DMS153 treated with DMSO at 0.1 percent for 48 hours (cell line): Measurements from ENCODE around the gene ULK3.

Source experiments
- DNase-seq: peaks from one replicate; lab custom pipeline; 2025; ENCODE audit not compliant: unreplicated experiment; lab: John Stamatoyannopoulos, UW

The ULK3 gene

DNA sequence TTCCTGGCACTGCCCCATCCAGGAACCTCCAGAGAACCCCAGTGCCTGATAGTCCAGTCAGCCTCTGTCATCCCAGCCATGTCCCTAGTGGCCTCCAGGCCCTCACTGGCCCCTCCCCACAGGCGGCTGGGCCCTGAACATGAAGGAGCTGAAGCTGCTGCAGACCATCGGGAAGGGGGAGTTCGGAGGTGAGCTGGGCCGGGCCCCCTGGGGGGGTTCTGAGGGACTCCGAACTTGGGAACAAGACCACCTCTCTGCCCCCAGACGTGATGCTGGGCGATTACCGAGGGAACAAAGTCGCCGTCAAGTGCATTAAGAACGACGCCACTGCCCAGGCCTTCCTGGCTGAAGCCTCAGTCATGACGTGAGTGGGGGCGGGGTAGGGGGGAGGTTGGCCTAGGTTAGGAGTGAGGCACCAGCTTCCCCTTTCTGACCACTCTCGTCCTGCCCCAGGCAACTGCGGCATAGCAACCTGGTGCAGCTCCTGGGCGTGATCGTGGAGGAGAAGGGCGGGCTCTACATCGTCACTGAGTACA, 42.3 kb downstream of the ULK3 start:
- DNase-seq, result no peak

DNA sequence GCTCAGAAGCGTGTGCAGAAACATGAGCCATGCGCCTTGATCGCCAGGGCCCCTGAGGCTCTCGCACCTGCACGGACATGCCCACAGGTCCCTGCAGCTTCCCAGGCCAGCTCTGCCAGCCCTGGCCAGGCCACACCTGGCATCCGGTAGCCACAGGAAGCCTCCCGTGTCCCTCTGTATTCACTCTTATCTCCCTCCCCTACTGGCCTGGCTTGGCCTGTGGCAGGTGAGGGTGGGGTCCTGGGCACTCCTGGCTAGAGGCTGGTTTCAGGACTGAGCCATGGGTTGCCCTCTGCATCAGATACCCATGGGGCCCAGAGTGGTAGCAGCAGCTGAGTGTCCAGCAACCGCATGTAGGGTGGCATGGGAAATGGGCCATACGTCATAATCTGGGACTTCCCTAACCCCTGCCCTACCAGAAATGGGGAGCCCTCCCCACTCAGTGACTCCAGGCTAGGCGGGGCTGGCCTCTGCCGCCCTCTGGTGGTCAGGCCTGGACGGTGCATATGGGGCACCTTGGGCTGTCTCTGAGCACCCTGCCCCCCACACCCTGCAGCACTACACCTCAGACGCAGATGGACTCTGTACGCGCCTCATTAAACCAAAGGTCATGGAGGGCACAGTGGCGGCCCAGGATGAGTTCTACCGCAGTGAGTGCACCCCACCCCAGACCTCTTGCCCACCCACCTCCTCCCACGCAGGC, 42.9 kb downstream of the ULK3 start:
- peak; percentile 3 for DNase-seq

DNA sequence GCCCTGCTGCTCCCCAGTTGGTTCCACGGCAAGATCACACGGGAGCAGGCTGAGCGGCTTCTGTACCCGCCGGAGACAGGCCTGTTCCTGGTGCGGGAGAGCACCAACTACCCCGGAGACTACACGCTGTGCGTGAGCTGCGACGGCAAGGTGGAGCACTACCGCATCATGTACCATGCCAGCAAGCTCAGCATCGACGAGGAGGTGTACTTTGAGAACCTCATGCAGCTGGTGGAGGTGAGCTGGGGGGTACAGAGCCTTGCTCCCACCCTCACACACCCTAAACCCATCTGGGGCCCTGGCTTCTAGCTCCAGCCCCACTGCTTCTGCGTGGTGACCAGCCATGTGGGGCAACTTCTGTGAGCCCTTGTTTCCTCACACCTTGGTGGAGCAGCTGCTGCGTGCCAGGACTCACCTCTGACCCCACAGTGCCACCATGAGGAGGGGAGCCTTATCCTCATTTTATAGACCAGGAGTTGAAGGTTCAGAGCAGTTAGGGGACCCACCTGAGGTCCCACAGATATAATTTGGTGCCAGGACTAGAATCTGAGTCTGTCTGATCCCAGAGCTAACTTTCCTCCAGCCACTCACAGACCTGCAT, 43.6 kb downstream of the ULK3 start:
- DNase-seq, result no peak

DNA sequence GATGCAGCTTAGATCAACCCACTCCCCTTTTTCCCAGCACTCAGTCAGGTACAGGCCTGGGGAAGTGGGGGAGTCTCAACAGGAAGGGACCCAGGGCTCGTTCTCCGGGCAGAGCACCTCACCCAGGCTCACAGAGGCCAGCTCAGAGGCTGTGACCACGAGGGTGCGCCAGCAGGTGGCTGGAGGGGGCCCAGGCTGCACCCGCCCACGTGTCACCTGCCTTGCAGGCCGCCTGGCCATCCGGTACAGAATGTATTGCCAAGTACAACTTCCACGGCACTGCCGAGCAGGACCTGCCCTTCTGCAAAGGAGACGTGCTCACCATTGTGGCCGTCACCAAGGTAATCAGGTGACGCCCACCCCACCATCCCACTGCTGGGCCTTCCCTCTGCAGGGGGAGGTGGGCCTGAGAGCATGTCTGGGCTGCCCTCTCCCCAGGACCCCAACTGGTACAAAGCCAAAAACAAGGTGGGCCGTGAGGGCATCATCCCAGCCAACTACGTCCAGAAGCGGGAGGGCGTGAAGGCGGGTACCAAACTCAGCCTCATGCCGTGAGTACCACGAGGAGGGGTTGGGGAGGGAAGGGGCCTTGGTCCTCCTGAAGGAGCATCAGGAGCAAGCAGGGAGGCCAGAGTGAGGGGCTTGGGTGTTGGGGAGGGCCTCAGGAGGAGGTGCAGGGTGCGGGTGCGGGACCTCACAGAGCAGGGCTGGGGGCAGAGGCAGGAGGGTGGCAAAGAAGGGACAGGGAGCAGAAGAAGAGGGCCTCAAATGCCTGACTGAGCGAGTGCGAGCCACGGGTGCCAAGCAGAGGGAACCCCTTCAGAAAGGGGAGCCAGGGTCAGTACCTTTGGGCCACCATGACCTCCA, 44.3 kb downstream of the ULK3 start:
- no peak for DNase-seq

DNA sequence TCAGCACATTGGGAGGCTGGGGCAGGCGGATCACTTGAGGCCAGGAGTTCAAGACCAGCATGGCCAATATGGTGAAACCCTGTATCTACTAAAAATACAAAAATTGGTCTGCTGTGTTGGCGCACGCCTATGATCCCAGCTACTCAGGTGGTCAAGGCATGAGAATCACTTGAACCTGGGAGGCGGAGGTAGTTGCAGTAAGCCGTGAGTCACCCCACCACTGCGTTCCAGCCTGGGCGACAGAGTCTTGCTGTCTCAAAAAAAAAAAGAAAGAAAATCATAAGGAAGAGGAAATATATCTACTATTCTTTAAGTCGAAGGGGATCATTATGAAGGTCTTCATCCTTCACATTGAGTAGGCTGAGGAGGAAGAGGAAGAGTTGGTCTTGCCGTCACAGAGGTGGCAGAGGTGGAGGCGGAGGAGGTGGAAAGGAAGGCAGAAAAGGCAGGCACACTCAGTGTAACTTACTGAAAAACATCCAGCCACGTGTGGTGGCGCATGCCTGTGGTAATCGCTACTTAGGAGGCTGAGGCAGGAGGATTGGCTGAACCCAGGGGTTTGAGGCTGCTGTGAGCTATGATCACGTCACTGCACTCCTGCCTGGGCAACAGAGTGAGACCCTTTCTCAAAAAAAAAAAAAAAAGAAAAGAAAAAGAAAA, 46.9 kb downstream of the ULK3 start:
- DNase-seq, result no peak

DNA sequence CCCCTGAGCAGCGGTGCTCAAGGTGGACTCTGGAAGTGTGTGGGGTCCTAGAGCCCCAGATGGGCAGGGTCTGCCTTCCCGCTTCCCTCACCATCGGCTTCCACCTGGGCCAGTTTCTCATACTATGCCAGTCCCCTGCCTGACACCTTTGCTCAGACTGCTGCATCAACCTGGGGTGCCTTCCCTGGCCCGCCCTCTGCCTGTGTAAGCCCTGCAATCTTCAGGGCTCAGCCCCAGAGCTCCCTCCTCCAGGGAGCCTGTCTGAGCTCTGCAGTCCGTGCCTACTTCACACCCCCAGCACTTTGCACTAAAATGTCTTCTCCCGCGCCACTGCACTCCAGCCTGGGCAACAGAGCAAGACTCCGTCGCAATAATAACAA, 48.0 kb downstream of the ULK3 start:
- DNase-seq, result no peak

DNA sequence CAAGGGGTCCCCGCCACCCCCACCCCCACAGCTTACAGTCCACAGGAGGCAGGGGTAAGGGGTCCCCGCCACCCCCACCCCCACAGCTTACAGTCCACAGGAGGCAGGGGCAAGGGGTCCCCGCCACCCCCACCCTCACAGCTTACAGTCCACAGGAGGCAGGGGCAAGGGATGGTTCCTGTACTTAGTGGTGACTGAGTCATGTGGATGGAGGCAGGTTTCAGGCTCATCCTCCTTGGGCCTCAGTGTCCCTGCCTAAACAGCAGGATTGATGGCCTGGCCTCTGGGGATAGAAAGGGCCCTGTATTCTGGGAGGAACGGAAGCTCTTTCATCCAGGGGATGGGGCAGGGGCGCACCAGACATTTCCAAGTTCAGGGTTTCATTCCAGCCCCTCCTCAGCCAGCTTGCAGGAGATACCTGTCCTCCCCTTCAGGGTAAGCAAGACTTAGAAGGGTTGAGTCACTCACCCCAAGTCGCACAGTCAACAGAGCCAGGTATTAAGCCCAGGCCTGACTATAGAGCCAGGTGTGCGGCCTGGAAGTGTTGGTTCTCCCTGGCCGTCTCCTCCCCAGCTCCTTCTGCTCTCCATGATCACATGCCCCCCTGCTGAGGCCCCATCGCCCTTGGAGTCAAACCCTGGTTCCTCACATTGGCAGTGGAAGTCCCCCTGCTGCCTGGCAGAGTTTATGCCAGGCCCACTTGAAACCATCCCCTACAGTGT, 48.5 kb downstream of the ULK3 start:
- DNase-seq, result no peak

DNA sequence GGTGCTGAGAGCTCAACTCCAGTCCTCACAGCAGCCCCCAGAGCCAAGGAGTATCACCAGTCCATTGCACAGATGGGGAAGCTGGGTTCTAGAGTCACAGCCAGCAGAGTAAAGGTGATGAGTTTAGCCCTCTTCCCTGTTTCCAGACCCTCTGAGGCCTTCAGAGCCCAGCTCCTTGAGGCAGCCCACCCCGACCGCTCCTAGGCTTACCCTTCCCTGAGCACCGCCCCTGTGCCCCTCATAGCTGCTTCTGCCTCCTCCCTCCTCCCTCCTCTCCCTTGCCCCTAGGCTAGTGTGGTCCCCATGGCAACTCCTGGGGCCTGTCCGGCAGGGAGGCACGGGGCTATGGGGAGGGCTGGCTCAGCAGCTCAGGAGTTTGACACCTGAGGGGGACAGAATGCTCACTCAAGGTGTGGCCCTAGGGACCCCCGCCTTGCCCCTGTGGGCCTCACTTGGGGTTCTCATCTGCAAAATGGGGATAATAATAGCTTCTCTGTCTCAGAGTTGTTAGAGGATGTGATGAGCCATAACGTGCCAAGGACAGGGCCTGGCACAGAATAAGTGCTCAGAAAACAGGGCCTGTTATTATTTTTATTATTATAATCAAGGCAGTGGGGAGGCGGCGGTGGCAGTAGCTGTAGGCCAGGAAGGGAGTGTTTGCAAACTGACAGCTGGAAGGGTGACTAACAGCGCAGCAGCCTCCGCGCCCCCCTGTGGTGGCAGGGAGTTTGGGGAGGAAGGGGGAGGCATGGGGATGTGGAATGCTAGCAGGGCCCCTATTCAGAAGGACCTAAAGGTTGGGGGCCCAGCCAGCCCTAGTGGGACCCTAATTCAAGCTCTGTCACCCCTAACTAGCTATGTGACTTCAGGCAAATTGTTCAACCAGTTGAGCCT, 49.6 kb downstream of the ULK3 start:
- DNase-seq, result no peak

DNA sequence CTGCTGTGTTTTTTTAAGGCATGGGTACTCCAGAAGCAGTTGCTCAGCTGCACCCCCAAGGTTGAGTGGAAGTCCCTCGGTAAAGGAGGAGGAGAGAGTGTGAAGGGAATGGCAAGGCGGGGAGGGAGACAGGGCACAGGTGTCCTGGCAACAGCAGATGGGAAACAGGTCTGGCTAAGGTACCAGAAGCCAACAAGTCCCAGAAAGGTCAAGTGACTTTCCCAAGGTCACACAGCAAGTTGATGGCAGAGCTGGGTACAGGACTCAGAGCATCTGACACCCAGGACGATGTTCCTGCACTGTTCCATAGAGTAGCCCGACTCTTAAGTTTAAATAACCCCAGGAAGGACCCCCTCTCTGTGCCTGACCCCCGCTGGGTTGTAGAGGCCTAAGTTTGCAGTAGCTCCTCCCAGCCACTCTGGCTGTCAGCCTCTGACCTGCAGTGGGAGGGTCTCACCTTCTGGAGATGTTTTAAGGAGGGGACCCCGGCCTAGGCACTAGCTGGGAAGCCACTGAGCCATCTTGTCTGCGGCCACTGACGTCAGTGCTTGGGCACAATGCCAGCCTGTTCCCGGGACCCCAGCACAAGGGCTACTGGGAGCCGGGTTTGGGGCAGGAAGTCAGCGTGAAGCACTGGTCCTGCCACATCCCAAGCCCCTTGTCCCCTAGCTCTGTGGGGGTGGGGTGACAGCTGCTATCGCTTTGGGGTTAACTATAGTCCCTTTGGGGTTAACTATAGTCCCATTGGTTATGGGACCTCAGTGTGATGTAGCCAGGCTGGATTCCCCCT, 50.5 kb downstream of the ULK3 start:
- DNase-seq, result no peak

DNA sequence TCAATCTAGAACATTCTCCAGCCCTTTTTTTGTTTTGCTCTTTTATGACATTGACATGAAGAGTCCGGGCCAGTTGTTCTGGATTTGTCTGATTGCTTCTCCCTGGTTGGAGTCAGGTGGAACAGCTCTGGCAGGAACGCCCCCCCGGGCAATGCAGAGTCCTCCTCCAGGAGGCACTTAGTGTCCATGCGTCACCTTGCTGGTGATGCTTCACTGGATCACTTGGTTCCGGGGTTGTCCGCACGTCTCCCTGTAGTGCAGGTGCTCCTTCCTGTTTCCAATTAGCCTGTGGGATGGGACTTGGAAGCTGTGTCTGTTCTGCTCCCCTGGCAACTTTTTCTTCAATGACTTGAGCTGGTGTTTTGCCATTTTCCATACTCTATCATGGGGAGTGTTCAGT, 51.3 kb downstream of the ULK3 start:
- DNase-seq, result no peak

DNA sequence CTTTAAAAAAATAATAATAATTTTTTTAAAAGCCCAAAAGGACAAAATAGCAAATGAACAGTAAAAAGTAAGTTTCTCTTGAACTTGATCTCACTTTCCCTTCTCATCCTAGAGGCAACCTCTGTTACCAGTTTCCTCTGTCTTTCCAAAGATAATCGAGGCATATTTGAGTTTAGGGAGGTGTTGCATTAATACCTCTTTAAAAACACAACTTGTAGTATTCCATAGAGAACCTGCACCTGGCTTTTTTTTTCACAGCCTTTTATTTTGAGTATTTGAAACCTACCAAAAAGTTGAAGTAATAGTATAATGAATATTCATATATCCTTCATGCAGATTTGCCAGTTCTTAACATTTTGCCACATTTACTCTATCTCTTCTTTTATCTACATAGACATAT, 51.9 kb downstream of the ULK3 start:
- no peak for DNase-seq

DNA sequence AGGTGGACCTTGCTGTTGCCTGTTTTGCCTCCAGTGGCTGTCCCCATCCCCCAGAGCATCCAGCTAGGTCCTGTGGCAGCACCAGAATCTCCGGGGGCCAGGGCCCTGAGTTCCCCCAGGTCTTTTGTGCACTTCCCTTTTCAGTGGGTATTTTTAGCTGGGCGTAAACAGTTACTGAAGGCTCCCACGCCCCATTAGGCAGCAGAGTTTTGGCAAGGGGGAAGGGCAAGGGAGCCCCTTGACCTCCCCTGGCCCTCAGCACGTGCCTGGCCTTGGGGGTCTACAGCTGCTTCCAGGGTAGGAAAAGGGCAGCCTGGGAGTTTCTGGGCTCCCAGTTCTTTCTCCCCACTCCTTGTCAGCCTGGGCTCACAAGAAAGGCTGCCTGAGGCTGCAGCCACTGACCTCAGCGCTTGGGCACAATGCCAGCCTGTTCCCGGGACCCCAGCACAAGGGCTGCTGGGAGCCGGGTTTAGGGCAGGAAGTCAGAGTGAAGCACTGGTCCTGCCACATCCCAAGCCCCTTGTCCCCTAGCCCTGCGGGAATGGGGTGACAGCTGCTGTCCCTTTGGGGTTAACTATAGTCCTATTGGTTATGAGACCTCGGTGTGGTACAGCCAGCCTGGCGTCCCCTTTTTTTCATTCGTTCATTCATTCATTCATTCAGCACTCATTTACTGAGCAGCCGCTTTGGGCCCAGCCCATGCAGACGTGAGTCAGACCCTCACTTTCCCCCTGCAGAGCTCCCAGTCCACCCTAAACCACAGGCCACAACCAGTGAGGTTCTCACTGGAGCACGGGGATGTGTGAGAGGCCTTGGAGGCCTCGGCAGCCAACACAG, 52.7 kb downstream of the ULK3 start:
- DNase-seq, result no peak

DNA sequence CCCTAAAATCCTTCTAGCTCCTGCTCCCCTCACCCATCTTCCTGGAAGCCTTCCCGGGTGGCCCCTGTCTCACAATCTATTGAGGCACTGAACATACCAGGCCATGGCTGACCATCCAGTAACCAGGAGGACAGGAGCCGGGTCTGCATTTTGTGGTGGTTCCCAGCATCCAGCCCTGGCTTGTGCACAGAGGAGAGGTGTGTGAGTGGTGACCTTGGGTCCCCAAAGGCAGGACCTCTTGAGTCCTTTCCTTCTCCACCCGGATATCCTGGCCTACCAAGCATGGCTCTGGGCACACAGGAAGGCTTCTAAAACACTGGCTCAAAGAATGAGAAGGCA, 53.2 kb downstream of the ULK3 start:
- no peak for DNase-seq

DNA sequence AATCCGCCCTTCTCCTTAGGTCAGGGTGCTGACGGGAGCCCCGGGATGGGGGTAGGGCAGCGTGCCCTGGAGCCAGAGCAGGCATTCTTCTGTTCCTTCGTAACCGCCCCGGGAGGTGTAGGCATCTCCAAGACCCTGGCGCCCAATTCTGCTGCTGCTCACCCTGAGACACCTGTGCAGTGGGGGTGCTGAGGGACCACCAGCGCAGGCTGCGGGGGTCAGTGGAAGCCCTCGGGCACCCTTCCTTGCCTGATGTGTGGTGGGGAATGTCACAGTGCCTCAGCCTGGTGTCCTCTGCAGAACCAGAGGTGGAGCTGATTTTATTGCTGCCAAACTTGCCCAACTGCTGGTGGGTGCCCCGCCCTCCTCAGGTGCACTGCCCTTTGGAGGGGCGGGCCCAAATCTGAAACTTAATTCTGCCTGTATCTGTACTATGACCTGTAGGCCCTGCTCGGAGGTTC, 53.8 kb downstream of the ULK3 start:
- DNase-seq, result no peak

DNA sequence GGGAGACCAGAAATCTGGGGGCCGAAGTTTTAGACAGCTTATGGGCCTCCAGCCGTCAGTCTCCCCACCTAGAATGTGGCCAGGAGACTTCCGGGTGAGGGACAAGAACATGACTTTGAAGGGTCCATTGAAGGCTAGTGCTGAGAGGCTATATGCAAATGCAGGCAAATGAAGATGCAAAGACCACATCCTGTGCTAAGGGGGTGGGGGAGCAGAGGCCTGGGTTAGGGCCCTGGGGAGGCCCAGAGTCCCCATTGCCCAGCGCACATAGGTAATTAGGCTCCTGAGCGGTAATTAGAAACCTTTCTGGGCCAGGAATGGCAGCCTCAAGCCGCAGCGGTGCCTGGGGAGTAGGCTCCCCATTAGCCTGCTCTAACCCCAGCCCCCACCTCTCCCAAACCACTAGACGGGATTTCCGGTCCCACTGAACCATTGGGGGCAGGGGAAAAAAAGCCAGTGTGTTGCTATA, 54.2 kb downstream of the ULK3 start:
- DNase-seq, result no peak

DNA sequence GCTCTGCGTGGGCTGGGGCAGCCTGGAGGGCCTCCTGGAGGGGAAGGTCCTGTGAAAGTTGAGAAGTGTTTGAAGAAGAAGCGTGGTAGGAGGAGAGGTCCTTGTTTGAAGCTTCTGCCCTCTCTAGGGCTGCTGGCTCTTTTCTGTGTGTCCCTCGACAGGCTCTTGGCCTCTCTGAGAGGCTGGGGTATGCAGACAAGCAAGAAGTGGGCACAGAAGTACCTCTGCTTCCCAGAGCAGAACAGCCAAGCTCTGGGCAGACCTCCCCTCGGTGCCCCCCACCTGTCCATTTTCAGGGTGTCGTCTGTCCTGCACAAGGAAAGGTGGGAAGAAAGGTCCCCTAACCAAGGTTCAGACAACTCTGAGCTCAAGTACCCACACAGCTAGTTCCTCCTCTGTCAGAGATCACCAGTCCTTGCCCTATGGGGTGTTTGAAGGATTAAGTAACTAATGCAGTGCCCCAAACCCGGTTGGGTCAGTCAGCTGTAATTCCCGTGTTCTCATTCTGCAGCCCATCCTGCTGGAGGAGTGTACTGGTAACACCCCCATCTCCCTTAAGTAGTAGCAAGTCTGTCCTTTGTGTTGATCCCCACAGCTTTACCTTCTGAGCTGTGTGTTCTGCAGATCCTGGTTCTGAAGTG, 54.8 kb downstream of the ULK3 start:
- DNase-seq, result no peak

DNA sequence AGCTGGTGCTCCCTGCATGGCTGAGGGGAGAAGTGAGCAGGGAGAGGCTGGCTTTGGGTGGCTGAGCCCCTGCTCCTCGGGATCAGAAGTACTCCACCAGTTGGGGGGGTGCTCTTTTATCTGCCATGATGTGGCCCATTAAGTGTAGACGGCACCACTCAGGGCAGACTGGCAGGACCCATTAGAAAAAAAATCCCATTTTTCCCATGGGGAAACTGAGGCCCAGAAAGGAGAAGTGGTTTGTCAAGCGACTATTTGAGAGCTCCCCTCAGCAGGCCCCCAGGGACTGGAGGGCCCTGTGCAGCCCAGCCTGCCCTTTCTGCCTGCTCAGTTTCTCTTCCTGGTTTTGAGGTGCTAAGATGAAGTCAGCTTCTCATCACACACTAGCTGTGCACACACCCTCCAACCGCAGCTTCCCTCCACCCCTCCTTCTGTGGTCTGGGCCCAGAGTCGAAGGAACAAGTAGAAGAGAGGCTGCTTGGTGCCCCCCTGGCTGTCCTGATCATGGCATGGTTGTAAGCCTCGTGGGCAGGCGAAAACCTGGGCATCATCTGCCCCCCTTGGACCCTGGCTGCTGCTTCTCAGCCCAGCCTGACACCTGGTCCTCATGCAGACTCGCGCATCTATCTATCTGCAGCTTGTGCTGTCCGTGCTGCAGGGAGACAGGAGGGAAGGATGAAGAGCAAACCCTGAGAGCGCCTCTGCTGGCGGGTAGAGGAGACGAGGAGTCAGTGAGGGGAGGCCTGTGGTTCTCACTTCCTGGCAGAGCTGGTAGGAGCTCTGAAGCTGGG, 55.5 kb downstream of the ULK3 start:
- no peak for DNase-seq
